Activated B cell treated with CpG ODN at 0.5 μM for 24 hours (primary cell): ENCODE measurements around the gene TCF4. TPM values are rescaled to one million over a fixed set of nuclear protein-coding genes. Genes with fewer than 3 reads are reported as not detected.

Experiments used
- ATAC-seq: fragments of 200-7000 bp; cut with Tn5 transposase; one replicate; pipeline ENCODE4 v1.10.0; 2021; ENCODE audit warnings: low read depth, mild to moderate bottlenecking, moderate library complexity
- CTCF ChIA-PET: fragments of 350-600 bp; sonication (Branson Sonifier 250); formaldehyde crosslinking; loops from one replicate; lab custom pipeline; 2021; ENCODE audit warnings: antibody characterized with exemption; lab: Charles Lee
- POLR2A ChIA-PET: fragments of 350-600 bp; sonication (Branson Sonifier 250); formaldehyde crosslinking; loops from one replicate; lab custom pipeline; 2021; ENCODE audit warnings: antibody characterized with exemption; lab: Charles Lee
- DNase-seq: peaks from one replicate; pipeline ENCODE4 v3.0.0; 2022
- H3K27ac Mint-ChIP-seq: one replicate; pipeline ENCODE4 v1.8.0; 2020; ENCODE audit warnings: mixed read lengths
- H3K27me3 Mint-ChIP-seq: one replicate; pipeline ENCODE4 v1.8.0; 2021; ENCODE audit warnings: mixed read lengths
- H3K36me3 Mint-ChIP-seq: one replicate; pipeline ENCODE4 v1.8.0; 2021; ENCODE audit warnings: low read depth, mixed read lengths
- H3K4me1 Mint-ChIP-seq: one replicate; pipeline ENCODE4 v1.8.0; 2021; ENCODE audit warnings: mixed read lengths
- H3K4me3 Mint-ChIP-seq: one replicate; pipeline ENCODE4 v1.8.0; 2020; ENCODE audit warnings: mild to moderate bottlenecking, mixed read lengths
- H3K9me3 Mint-ChIP-seq: one replicate; pipeline ENCODE4 v1.8.0; 2020; ENCODE audit warnings: mixed read lengths
- intact Hi-C: fragments of 100-400 bp; cut with micrococcal nuclease; formaldehyde crosslinking; loops from one replicate; pipeline ENCODE4 v1.15.1; 2024
- total RNA-seq: library from RNA; stranded (reverse); gene quantifications from 2 replicates; pipeline ENCODE4 v1.2.3, GENCODE V29; 2022
- TF ChIP-seq, protein P1 (sequence below): fragments of 200-600 bp; IDR thresholded peaks from one replicate; pipeline ENCODE4 v1.8.0; 2022; ENCODE audit warnings: antibody characterized with exemption, mild to moderate bottlenecking

TCF4 gene
- total RNA-seq, 1 donor from 2014 or later = 270 TPM

DNA sequence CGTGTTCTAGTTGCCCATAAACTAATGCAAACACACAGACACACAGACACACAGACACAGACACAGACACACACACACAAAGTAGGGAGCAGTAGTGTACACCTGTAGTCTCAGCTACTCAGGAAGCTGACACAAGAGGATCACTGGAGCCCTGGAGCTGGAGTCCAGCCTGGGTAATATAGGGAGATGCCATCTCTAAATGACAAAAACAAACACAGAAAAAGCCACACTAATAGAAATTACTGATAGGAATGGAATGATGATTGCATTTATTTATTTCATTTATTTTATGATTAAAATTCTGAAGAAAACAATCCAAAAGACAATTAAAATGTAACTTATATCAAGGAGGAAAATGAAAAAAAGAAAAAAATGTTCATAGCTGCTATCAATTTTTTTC is 30.8 kb downstream of the TCF4 start:
- Mint-ChIP-seq H3K27ac (no peak overlapping the region), H3K9me3 (no peaks in the 10 kb centered on the region), H3K27me3 (no peaks in the 10 kb centered on the region), H3K4me1 (peaks cover 18% of the 10 kb centered on the region), H3K36me3 (peaks cover 2% of the 10 kb centered on the region), H3K4me3 (no peak overlapping the region)
- ChIA-PET POLR2A (interaction anchor here (1.1 kb wide), 1 partner anchor 30 kb away, joined by 8 read pairs; no protein-coding TSS in a partner anchor), CTCF (no interaction called here)
- intact Hi-C loops = no loop called here
- DNase-seq = no peak
- TF ChIP-seq, protein P1, sequence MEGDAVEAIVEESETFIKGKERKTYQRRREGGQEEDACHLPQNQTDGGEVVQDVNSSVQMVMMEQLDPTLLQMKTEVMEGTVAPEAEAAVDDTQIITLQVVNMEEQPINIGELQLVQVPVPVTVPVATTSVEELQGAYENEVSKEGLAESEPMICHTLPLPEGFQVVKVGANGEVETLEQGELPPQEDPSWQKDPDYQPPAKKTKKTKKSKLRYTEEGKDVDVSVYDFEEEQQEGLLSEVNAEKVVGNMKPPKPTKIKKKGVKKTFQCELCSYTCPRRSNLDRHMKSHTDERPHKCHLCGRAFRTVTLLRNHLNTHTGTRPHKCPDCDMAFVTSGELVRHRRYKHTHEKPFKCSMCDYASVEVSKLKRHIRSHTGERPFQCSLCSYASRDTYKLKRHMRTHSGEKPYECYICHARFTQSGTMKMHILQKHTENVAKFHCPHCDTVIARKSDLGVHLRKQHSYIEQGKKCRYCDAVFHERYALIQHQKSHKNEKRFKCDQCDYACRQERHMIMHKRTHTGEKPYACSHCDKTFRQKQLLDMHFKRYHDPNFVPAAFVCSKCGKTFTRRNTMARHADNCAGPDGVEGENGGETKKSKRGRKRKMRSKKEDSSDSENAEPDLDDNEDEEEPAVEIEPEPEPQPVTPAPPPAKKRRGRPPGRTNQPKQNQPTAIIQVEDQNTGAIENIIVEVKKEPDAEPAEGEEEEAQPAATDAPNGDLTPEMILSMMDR = no peak
- ATAC-seq = no peak

DNA sequence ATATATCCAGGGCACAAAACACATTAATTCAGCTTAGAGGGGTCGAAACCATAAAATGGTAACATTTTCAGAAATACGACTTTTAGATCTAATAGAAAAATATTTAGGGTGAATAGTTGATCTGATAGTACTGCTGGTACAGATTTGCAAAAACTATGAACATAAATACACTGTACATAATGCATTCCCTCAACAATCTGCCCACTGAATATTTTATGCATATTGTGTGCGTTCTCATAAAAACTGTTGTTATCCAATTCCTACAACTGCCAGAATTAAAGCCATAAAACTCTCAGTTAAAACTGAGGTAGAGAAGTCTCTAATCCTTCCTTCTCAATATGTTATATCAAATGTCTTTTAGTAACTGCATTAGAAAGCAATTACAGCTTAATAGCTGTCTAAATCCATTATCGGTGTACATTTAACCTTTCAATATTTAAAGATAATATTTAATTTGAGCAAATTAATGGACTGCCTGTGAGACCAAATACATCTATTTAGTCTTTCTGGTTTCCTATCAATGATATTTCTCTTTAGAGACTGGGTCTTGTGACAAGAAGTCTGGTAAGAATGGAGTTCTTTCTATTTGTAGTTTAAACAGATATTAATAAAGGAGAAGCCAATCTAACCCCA is 32.5 kb downstream of the TCF4 start:
- ChIA-PET CTCF (no interaction called here), POLR2A (no interaction called here)
- H3K4me1 Mint-ChIP-seq = peaks cover 18% of the 10 kb centered on the region
- TF ChIP-seq, protein P1 = no peak
- no peaks in the 10 kb centered on the region for H3K27me3 Mint-ChIP-seq
- H3K4me3 Mint-ChIP-seq = no peak overlapping the region
- DNase-seq (no peak), ATAC-seq (no peak)
- intact Hi-C loops = loop anchor here (2.0 kb wide), 1 partner anchor 33 kb away; the partner anchor contains the start of gene TCF4
- H3K27ac Mint-ChIP-seq = no peak overlapping the region
- H3K36me3 Mint-ChIP-seq = peaks cover 5% of the 10 kb centered on the region
- H3K9me3 Mint-ChIP-seq = no peaks in the 10 kb centered on the region

DNA sequence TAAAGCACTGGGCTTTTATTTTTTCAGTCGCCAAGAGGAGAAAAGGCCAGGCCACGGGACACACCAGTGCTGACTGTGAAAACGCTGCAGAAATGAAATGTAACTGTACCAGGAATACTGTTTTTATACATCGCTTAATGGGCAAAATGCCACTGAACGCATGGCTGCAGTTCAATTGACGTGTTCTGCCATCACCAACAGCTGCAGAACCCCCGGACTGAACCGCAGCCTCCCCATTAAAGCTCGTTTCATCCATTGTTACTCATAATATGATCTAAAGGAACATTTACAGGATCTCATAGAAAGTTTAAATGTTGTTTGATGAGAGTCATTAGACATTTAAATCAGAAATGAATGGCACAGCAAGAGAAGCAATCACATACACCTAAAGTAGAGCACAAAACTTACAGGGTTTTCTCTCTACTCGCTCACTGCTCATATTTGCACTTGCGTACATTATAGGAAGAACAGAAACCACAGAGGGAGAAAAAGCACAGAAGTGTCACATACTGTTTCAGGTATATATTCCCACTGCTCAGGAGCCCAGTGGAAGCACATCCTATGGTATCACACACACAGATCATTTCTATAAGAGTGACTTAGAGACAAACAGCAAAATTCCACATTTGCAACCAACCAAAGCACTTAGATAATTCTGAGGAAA is 35.3 kb downstream of the TCF4 start:
- CTCF ChIA-PET = no interaction called here
- Mint-ChIP-seq H3K9me3 (no peaks in the 10 kb centered on the region), H3K4me1 (peaks cover 15% of the 10 kb centered on the region), H3K27ac (peak overlapping the region; percentile 22), H3K4me3 (peak overlapping the region; percentile 32), H3K36me3 (peaks cover 5% of the 10 kb centered on the region), H3K27me3 (no peaks in the 10 kb centered on the region)
- intact Hi-C loops = no loop called here
- POLR2A ChIA-PET = no interaction called here
- ATAC-seq (peak; percentile 52), DNase-seq (no peak)
- TF ChIP-seq, protein P1 = no peak

DNA sequence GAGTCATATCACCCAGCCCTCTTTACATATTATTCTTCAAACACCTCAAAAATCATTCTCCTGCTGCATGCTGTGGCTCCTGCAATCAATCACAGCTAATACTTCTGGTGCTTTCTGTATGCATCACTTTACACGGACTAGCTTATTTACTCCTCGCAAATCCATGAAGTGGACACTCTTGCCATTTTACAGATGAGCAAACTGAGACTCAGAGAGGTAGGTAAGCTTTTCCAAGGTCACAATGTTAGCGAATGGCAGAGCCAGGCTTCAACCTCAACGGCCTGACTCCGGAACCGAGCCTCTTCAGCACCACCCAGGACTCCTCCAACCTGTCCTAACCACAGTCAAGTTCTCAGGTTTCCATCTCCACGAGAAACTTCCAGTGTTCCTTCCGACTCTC is 36.8 kb downstream of the TCF4 start:
- TF ChIP-seq, protein P1 = no peak
- H3K36me3 Mint-ChIP-seq = peaks cover 5% of the 10 kb centered on the region
- no peak for DNase-seq
- no peak overlapping the region for H3K27ac Mint-ChIP-seq
- no peak overlapping the region for H3K4me3 Mint-ChIP-seq
- ChIA-PET CTCF (no interaction called here), POLR2A (interaction anchor here (0.5 kb wide), 1 partner anchor 1072 kb away, joined by 3 read pairs; no protein-coding TSS in a partner anchor)
- ATAC-seq = no peak
- H3K27me3 Mint-ChIP-seq = no peaks in the 10 kb centered on the region
- no peaks in the 10 kb centered on the region for H3K9me3 Mint-ChIP-seq
- peaks cover 18% of the 10 kb centered on the region for H3K4me1 Mint-ChIP-seq
- intact Hi-C loops = no loop called here

DNA sequence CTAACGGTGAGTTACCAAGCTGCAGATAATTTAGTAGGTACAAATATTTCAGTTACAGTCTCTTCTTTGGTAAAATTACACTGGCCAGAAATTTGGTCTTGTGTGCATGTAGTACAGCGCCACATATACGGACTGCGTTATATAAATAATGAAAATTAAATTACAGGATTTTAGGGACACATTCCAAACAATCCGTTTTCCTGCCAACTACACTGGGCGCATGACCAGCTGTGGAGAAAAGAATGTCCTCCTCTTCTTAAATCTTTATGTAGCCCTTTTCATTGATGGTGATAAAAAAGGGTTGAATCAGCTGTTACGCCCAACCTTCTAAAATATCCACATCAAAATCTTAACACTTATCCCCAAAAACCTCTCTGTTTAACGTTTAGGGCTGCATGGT is 37.5 kb downstream of the TCF4 start:
- no peaks in the 10 kb centered on the region for H3K9me3 Mint-ChIP-seq
- no peak overlapping the region for H3K4me3 Mint-ChIP-seq
- no peak overlapping the region for H3K27ac Mint-ChIP-seq
- ATAC-seq = no peak
- intact Hi-C loops = no loop called here
- POLR2A ChIA-PET = interaction anchor here (0.5 kb wide), 2 partner anchors 229 to 1073 kb away, joined by 3 to 4 read pairs; no protein-coding TSS in a partner anchor
- H3K4me1 Mint-ChIP-seq = peaks cover 18% of the 10 kb centered on the region
- no peaks in the 10 kb centered on the region for H3K27me3 Mint-ChIP-seq
- TF ChIP-seq, protein P1 = no peak
- DNase-seq = no peak
- CTCF ChIA-PET = no interaction called here
- peaks cover 5% of the 10 kb centered on the region for H3K36me3 Mint-ChIP-seq
